Left hindlimb (tissue), 1 donor: ENCODE data around the gene KAT6B.
A peak's percentile ranks its signal among the peaks of the same experiment; 100 is the strongest.

Source experiments
- DNase-seq: peaks from one replicate; pipeline ENCODE4 v3.0.0-alpha.2; 2018

Gene KAT6B

DNA sequence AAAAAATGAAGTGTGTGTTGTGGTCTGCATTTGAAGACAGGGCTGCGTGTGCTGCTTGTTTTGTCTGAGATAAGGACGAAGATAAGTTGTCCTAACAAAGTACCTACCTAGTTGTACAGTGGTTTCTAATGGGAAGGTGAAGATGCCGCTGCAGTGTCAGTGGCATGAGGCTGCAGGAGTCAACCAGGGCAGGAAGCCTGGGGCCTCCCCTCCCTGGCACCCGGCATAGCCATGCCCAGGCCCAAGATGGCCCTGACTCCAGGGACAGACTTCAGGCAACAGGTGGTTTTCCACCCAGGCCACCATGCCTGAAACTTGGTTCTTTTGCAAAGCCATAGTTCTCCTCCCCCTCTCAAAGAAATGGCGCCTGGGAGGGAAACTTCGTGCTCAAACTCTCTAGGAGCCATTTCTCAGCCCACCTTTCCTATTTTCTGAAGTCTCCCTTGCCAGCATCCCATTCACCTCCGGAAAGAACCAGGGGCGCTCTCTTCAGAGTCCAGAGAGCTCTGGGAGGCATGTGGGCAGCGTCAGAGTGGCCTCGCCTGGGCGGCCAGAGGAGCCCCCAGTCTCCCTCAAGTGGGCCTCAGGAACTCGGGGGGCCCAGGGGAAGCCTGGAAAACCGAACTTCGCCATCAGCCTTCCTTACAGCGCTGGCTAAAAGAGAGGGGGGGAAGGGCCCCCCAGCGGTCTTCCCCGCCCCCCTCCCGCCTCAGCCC, 2.1 kb upstream of the KAT6B start:
- DNase-seq: peak; percentile 68

GRCh38 chr10:74824900-74825370, 1.5 kb upstream of the KAT6B start:
- no peak for DNase-seq

DNA sequence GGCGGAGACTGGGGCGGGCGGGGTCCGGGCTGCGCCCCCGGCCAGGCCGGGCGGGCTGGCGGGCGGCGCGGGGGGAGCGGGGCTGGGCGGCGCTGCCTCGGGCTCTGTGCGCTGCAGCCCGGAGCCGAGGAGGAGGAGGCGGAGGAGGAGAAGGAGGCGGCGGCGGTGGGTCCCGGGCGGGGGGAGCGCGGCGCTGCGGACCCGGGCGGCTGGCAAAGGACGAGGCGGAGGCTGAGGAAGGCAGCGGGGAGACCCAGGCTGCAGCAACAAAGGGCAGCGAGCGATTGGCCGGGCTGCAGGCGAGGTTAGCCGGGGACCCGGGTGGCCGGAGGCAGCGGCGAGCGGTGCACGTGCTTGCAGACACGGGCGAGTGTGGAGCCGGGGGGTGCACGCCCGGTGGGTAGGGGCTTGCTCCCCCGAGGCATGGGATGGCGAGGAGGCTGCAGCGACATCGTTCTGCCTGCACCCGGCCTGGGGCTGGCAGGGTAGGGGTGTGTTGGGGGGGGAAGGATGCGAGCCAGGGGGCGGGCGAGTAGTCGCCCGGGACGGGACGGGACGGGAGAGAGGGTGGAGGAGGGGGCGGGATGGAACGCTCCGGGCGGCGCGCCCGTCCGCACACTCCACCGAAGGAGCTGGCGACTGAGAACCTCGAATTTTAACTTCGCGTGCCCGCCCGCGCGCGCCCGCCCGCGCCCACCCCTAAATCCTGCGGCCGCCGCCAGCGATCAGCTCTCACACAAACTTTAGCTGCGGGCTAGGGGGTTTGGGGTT, 844 bp upstream of the KAT6B start:
- peak; percentile 86 for DNase-seq

DNA sequence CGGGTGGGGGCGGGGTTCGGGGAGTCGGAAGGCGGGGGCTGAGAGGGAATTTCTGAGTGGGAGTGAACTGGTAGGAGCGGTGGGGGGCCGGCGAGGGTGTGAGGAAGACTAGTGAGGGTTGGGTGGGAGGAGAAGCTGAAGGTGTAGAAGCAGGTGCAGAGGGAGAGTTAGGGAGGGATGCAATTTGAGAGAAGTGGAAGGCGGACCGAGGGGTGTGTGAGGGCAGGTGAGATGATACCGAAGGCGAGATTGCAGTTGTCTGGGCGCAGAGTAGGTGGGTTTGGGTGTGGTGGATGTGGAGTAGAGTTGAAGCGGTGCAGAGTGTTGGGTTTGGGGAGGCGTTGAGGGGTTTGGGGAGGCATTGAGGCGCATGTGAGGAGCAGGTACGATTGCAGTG, 643 bp downstream of the KAT6B start:
- DNase-seq: no peak

DNA sequence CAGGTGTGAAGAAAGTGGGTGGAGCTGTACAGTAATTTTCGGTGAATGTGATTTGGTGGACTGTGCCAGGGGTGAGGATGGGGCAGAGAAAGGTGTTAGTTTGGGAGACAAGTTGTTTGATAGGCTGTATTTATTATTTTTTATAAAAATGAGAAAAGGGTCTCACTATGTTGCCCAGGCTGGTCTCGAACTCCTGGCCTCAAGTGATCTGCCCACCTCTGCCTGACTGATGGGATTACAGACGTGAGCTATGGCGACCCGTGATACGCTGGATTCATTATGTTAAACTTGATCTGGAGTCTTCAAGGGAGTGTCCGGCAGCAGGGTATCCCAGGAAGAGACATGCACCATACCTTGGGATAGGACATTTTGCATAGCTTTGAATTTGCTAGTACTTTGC, 1.3 kb downstream of the KAT6B start:
- DNase-seq: no peak

GRCh38 chr10:74828946-74829345, 2.5 kb downstream of the KAT6B start:
- DNase-seq: no peak

DNA sequence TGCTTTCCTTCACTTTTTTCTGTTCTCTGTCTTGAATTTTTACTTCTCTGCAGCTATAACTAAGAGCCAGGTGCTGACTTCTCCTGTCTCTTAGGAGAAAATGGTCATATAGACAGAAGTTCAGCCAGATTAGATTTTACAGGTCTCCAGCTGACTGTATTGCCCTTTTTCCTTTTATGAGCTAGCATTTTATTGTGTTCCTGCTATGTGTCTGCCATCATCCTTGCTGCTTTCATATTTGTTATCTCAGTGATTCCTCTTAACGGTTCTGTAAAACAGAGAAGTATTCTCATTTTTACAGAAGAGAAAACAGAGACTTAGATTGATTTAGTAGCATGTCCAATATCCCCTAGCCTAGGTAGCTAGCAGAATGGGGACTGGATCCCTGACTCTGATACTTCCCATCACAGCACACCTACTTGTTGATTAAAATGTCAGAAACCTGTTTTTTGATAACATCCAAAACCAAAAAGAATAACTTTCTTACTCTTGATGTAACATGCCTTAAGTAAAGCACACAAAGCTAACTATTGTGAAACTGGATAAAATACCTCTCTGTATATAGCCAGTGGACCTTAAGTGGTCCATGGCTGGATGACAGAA, 5.2 kb downstream of the KAT6B start:
- no peak for DNase-seq

GRCh38 chr10:74835963-74836362, 9.6 kb downstream of the KAT6B start:
- DNase-seq: no peak

GRCh38 chr10:74836877-74837276, 10.5 kb downstream of the KAT6B start:
- no peak for DNase-seq

GRCh38 chr10:74837743-74838142, 11.3 kb downstream of the KAT6B start:
- no peak for DNase-seq

- DNase-seq: no peak
Measured at GRCh38 chr10:74839708-74840107, 13.3 kb downstream of the KAT6B start.

- DNase-seq: no peak
Measured at GRCh38 chr10:74841265-74841973, 15.0 kb downstream of the KAT6B start.

DNA sequence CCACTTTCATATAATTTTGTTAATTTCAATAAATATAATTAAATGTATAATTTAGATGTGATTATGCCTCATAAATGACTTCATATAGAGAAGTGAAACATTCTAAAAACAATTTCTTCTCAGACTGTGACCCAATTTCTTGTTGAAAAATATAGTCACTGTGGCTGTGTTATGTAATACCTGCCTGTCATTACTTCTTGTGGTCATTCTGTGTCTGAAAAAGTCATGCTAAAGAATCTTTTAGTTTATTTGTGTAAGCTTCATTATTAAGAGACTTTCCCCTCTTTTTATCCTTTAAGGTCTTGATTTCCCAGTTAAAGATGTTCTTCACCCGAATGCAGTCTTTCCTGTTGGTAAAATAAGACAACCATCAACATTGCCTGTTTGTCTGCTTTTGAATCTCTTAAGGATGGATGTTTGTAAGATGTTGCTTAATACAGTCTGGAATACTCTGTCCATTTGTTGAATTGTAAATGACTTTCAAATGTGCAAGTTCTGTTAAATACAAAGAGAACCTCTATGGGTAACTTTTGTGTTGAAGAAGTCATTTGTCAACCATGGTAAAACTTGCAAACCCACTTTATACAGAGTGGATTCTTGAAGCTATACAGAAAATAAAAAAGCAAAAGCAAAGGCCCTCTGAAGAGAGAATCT, 16.0 kb downstream of the KAT6B start:
- DNase-seq: no peak

- no peak for DNase-seq
Measured at GRCh38 chr10:74846958-74847357, 20.6 kb downstream of the KAT6B start.

DNA sequence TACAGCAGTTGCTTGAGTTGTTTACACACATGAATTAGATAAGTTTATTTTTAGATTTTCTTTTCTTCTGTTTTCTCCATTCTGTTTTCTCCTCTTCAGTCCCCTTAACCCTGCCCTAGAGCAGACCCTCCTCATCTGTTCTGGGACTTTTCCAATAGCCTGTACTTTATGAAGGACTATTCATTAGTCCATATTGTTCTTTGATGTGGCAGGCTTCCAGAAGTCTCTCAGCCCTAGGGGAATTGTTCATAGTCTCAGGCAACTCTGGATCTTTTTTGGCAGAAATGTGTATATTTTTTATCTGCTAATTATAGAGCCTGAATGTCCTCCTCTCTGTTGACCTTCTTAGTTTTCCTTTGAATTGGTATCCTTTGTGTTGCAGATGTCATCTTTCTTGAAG, 25.4 kb downstream of the KAT6B start:
- no peak for DNase-seq

- DNase-seq: no peak
Measured at GRCh38 chr10:74852381-74852780, 26.0 kb downstream of the KAT6B start.

DNA sequence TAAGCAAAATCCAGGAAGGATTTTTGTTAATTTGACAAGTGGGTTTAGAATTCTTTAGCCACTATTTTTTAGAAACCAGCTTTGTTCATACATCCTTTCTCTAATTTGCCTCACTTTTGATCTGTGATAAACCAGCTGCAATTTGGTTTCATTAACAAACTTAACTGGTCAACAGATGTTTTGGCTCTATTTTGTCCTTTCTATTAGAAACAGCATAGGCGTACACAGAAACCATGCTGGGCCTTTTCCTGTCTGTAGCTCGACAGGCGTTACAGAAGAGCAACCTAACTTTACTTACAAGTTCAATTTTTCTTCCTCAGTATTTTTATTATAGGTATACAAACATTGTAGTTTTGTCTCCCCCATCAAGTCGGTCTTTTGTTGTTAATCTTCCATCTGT, 28.2 kb downstream of the KAT6B start:
- DNase-seq: no peak

GRCh38 chr10:74855027-74855426, 28.6 kb downstream of the KAT6B start:
- no peak for DNase-seq

GRCh38 chr10:74855439-74855838, 29.0 kb downstream of the KAT6B start:
- DNase-seq: no peak

DNA sequence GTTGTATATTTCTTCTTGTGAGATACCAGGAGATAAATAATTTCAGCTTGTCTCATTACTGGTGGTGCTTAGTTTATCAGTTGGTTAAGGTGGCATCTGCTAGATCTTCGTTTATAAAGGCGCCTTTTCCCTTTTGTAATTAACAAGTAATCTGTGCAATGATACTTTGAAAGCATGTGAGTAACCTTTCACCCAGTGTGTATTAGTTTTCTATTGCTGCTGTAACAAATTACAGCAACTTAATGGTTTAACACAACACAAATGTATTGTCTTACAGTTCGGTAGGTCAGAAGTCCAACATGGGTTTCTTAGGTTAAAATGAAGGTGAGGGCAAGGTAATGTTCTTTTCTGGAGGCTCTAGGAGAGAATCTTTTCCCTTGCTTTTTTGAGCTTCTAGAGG, 30.5 kb downstream of the KAT6B start:
- DNase-seq: no peak

GRCh38 chr10:74857586-74857985, 31.2 kb downstream of the KAT6B start:
- no peak for DNase-seq

GRCh38 chr10:74859546-74859945, 33.1 kb downstream of the KAT6B start:
- DNase-seq: no peak

GRCh38 chr10:74862625-74863024, 36.2 kb downstream of the KAT6B start:
- DNase-seq: no peak
